ENCODE measurements around the gene ELOVL3. TPM values are rescaled to one million over a fixed set of nuclear protein-coding genes. Genes with fewer than 3 reads are reported as not detected.

Gene ELOVL3
- polyA plus RNA-seq, 1 donor (not counting 4 experiments of a cell fraction or from before 2014, with no cell fraction given): 0.26 TPM

DNA sequence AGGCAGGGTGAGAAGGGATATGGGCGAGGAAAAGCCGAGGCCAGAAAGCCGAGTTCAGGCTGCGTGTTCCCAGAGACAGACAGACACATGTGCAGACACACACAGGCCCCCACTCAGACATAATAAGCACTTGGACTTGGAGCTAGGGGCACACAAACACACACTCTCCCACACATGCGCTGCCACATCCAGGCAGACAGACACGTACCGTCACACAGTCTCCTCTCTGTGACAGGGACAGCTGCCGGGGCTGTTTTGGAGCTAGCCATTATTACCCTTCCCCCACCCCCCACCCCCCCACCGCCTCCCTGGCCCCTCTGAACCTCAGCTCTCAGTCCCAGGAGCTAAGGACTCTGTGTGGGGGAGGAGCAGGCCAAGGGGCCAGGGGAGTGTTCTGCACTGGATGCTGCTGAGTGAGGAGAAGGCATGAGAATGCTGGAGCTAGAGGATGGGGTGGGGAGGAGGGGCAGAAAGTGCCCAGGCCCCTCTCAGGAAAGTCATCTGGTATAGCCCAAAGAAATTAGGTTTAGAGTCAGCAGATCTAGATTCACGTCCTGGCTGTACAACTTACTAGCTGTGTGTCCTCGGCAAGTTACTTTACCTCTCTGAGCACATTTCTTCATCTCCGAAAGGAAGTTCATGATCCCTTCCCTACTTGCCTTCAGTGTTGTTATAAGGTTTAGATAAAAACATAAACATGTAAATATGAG lies 8.9 kb downstream of the ELOVL3 start:
- H3K9ac ChIP-seq (ENCODE audit: control insufficient read depth, extremely low read depth, insufficient read depth, low read length): no peak overlapping the region
- H3K9me1 ChIP-seq (ENCODE audit: control insufficient read depth, extremely low read depth, insufficient read depth, low read length): no peaks in the 10 kb centered on the region
- H4K20me1 ChIP-seq (ENCODE audit: control insufficient read depth, extremely low read depth, insufficient read depth, low read length): no peaks in the 10 kb centered on the region
- H2AFZ ChIP-seq (ENCODE audit: control insufficient read depth, low read length): no peak overlapping the region
- DNase-seq (ENCODE audit: low read depth, low spot score) (no peak), FAIRE-seq (no peak)
- H3K36me3 ChIP-seq (ENCODE audit: control insufficient read depth in 2 of 2, extremely low read depth in 1 of 2, insufficient read depth in 2 of 2, low read length in 2 of 2): no peaks in the 10 kb centered on the region
- no peak overlapping the region for H3K4me3 ChIP-seq (ENCODE audit: control insufficient read depth in 2 of 3, extremely low read depth in 1 of 3, insufficient read depth in 2 of 3, low read depth in 1 of 3, low read length in 3 of 3)
- TF ChIP-seq, protein P1, sequence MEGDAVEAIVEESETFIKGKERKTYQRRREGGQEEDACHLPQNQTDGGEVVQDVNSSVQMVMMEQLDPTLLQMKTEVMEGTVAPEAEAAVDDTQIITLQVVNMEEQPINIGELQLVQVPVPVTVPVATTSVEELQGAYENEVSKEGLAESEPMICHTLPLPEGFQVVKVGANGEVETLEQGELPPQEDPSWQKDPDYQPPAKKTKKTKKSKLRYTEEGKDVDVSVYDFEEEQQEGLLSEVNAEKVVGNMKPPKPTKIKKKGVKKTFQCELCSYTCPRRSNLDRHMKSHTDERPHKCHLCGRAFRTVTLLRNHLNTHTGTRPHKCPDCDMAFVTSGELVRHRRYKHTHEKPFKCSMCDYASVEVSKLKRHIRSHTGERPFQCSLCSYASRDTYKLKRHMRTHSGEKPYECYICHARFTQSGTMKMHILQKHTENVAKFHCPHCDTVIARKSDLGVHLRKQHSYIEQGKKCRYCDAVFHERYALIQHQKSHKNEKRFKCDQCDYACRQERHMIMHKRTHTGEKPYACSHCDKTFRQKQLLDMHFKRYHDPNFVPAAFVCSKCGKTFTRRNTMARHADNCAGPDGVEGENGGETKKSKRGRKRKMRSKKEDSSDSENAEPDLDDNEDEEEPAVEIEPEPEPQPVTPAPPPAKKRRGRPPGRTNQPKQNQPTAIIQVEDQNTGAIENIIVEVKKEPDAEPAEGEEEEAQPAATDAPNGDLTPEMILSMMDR (optimal IDR thresholded peaks at IDR 0.05 in 1 of 3, IDR thresholded peaks at IDR 0.05 in 1 of 3, conservative IDR thresholded peaks at IDR 0.05 in 1 of 3; ENCODE audit: extremely low read depth in 1 of 3, insufficient read depth in 2 of 3, low read length in 3 of 3): no peak
- H3K79me2 ChIP-seq (ENCODE audit: control insufficient read depth, insufficient read depth, low read length): no peaks in the 10 kb centered on the region
- dilution Hi-C loops (cut with MboI; ENCODE audit: extremely low pct_ligation_motif_present, low sequenced_read_pairs): no loop called here
- H3K9me3 ChIP-seq (ENCODE audit: control insufficient read depth, low read depth, low read length): no peaks in the 10 kb centered on the region
- no peak overlapping the region for H3K4me2 ChIP-seq (ENCODE audit: control insufficient read depth, extremely low read depth, insufficient read depth, low read depth, low read length)
- H3K4me1 ChIP-seq (ENCODE audit: control insufficient read depth, extremely low read depth, insufficient read depth, low read length): peaks cover 19% of the 10 kb centered on the region
- no peak overlapping the region for H3K27ac ChIP-seq (ENCODE audit: control insufficient read depth, insufficient read depth, low read length)
- H3K27me3 ChIP-seq (ENCODE audit: control insufficient read depth, extremely low read depth, insufficient read depth, low read length): peaks cover 17% of the 10 kb centered on the region

DNA sequence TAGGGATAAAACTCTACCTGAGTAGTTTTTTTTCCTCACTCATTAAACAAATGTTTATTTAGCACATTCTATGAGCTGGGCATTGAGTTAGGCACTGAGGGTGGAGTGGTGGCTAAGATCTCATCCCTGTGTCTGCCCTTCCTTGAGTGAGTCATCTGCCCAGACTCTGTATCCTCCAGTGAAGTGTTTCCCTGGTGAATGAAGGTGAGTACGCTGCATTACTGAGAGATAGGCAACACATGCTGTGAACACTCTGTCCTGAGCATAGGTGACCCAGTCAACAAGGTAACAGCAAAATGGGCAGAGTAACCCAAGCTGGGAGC lies 9.5 kb downstream of the ELOVL3 start:
- DNase-seq (ENCODE audit: low read depth, low spot score) (no peak), FAIRE-seq (peak; percentile 86)
- dilution Hi-C loops (cut with MboI; ENCODE audit: extremely low pct_ligation_motif_present, low sequenced_read_pairs): no loop called here
- TF ChIP-seq EZH2 (IDR thresholded peaks at IDR 0.05; ENCODE audit: low read length): no peak
- H3K79me2 ChIP-seq (ENCODE audit: control insufficient read depth, insufficient read depth, low read length): no peaks in the 10 kb centered on the region
- H3K27ac ChIP-seq (ENCODE audit: control insufficient read depth, insufficient read depth, low read length): no peak overlapping the region
- no peaks in the 10 kb centered on the region for H3K36me3 ChIP-seq (ENCODE audit: control insufficient read depth in 2 of 2, extremely low read depth in 1 of 2, insufficient read depth in 2 of 2, low read length in 2 of 2)
- no peak overlapping the region for H3K4me2 ChIP-seq (ENCODE audit: control insufficient read depth, extremely low read depth, insufficient read depth, low read depth, low read length)
- no peak overlapping the region for H3K9ac ChIP-seq (ENCODE audit: control insufficient read depth, extremely low read depth, insufficient read depth, low read length)
- H3K9me3 ChIP-seq (ENCODE audit: control insufficient read depth, low read depth, low read length): no peaks in the 10 kb centered on the region
- H4K20me1 ChIP-seq (ENCODE audit: control insufficient read depth, extremely low read depth, insufficient read depth, low read length): no peaks in the 10 kb centered on the region
- H2AFZ ChIP-seq (ENCODE audit: control insufficient read depth, low read length): no peak overlapping the region
- peaks cover 15% of the 10 kb centered on the region for H3K27me3 ChIP-seq (ENCODE audit: control insufficient read depth, extremely low read depth, insufficient read depth, low read length)
- H3K4me1 ChIP-seq (ENCODE audit: control insufficient read depth, extremely low read depth, insufficient read depth, low read length): peaks cover 15% of the 10 kb centered on the region
- no peaks in the 10 kb centered on the region for H3K9me1 ChIP-seq (ENCODE audit: control insufficient read depth, extremely low read depth, insufficient read depth, low read length)
- H3K4me3 ChIP-seq (ENCODE audit: control insufficient read depth in 2 of 3, extremely low read depth in 1 of 3, insufficient read depth in 2 of 3, low read depth in 1 of 3, low read length in 3 of 3): no peak overlapping the region

DNA sequence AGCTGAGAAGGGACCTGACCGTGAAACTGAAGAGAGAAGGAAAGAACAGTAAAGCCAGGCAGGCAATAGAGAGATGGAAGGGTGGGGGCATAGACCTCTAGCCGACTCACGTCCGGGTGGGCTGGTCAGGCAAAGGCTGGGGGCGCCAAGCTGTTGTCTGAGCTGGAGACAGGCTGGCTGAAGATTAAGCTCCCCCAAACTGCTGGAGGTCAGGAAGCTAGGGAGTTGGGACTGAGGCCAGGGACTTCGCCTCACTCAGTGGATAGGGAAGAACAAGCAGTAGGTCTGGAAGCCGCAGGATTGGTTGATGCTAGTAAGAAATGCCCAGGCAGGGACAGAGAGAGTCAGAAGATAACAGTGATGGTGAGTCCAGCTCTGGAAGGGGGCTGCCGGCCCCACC lies 9.9 kb downstream of the ELOVL3 start:
- H3K27ac ChIP-seq (ENCODE audit: control insufficient read depth, insufficient read depth, low read length): no peak overlapping the region
- no peaks in the 10 kb centered on the region for H3K79me2 ChIP-seq (ENCODE audit: control insufficient read depth, insufficient read depth, low read length)
- FAIRE-seq: no peak
- TF ChIP-seq, protein P1 (optimal IDR thresholded peaks at IDR 0.05 in 1 of 3, IDR thresholded peaks at IDR 0.05 in 1 of 3, conservative IDR thresholded peaks at IDR 0.05 in 1 of 3; ENCODE audit: extremely low read depth in 1 of 3, insufficient read depth in 2 of 3, low read length in 3 of 3): no peak
- no peak for TF ChIP-seq EZH2 (IDR thresholded peaks at IDR 0.05; ENCODE audit: low read length)
- H3K4me1 ChIP-seq (ENCODE audit: control insufficient read depth, extremely low read depth, insufficient read depth, low read length): peaks cover 11% of the 10 kb centered on the region
- H3K9ac ChIP-seq (ENCODE audit: control insufficient read depth, extremely low read depth, insufficient read depth, low read length): no peak overlapping the region
- H4K20me1 ChIP-seq (ENCODE audit: control insufficient read depth, extremely low read depth, insufficient read depth, low read length): no peaks in the 10 kb centered on the region
- H3K9me1 ChIP-seq (ENCODE audit: control insufficient read depth, extremely low read depth, insufficient read depth, low read length): no peaks in the 10 kb centered on the region
- no peaks in the 10 kb centered on the region for H3K9me3 ChIP-seq (ENCODE audit: control insufficient read depth, low read depth, low read length)
- peaks cover 15% of the 10 kb centered on the region for H3K27me3 ChIP-seq (ENCODE audit: control insufficient read depth, extremely low read depth, insufficient read depth, low read length)
- H3K4me3 ChIP-seq (ENCODE audit: control insufficient read depth in 2 of 3, extremely low read depth in 1 of 3, insufficient read depth in 2 of 3, low read depth in 1 of 3, low read length in 3 of 3): no peak overlapping the region
- no peak overlapping the region for H3K4me2 ChIP-seq (ENCODE audit: control insufficient read depth, extremely low read depth, insufficient read depth, low read depth, low read length)
- DNase-seq (ENCODE audit: low read depth, low spot score): no peak
- dilution Hi-C loops (cut with MboI; ENCODE audit: extremely low pct_ligation_motif_present, low sequenced_read_pairs): no loop called here
- no peaks in the 10 kb centered on the region for H3K36me3 ChIP-seq (ENCODE audit: control insufficient read depth in 2 of 2, extremely low read depth in 1 of 2, insufficient read depth in 2 of 2, low read length in 2 of 2)
- no peak overlapping the region for H2AFZ ChIP-seq (ENCODE audit: control insufficient read depth, low read length)

Measured in keratinocyte (primary cell).